GM21515 (cell line): ENCODE data around the gene WDR43.
"Not testable (repeated sequence)": the region's sequence is repeated elsewhere in the genome, so short reads cannot be mapped to it uniquely, and the experiment has no call there.

ENCODE experiments used
- ATAC-seq: cut with Tn5 transposase; IDR thresholded peaks from one replicate; pipeline ENCODE4 v1.9.1; 2021; ENCODE audit not compliant: unreplicated experiment

The WDR43 gene

DNA sequence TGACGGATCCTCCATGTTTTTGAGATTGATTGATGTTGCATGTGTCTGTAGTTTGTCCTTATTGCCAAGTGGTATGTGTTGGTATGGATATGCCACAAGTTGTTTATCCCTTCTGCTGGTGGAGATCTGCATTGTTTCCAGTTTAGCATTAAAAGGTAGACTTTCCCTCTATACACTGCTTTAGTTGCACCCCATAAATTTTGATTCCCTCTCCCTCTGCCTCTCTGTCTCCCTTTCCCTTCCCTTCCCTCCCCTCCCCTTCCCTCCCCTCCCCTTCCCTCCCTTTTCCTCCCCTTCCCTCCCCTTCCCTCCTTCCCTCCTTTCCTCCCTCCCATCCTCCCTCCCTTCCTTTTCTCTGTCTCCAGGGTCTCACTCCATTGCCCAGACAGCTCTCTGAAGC, 68.0 kb downstream of the WDR43 start:
- ATAC-seq = no peak

DNA sequence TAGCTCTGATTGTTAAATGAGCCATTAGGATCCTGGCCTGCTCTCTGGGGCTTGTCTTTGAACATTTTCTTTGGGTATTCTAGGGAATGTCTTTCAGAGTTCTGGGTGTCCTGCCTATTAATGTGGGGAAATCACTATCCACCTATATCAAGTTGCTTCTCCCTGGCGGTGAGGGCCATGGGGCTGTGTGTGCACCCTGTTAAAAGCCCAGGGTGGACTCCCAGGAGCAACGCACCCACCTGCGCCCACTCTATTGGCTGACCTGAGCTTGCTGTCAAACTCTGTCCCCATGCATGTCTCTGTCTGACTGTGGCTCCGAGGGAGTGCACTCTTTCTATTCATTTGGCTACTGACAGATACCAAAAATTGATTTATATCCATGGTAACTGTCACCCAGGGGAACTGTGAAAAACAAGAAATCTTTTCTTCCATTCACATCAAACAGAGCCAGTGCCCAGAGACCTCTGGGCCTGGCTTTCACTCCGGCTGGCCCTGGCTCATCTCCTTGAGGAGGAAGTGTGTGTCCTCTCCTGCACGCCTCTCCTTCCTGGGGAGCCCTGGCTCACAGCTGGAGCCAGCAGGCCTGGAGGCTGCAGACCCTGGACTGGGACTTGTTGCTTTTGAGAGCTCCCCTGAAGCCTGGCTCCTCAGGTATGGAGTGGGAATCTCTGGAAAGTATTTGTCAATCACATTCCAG, 76.1 kb downstream of the WDR43 start:
- no peak for ATAC-seq

DNA sequence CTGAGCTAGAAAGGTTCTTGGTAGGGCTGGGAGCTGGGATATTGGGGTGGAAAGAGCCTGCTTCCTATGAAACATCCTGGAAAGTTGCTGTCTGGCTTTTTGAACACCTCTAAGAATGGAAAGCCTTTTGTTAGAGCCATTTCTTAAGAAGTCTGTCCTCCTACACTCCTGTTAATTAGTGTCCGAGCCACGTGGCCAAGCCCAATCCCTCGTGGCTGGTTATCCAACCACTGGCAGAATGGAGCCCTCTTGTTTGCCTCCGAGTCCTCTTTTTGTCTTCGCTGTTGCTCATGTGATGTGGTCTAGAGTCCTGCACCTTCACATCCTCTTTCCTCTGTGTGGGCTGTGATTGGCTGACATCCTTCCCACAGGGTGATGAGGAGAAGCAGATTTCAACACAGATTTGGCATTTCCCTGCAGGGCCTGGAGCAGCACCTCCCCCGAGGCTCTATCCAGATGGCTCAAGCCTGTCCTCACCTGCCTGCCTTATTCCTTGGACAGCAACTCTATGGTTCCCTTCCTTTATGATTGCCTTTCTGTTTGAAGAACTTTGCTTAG, 78.4 kb downstream of the WDR43 start:
- no peak for ATAC-seq

DNA sequence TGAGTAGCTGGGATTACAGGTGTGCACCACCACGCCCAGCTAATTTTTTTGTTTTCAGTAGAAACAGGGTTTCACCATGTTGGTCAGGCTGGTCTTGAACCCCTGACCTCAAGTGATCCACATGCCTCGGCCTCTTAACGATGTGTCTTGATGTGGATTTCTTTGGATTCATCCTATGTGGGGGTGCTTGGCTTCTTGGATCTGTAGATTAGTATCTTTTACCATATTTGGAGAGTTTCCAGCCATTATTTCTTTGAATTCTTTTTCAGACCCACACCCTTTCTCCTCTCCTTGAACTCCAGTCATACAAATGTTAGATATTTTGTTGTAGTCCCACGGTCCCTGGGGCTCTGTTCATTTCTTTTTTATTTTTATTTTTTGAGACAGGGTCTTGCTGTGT, 79.8 kb downstream of the WDR43 start:
- no peak for ATAC-seq

DNA sequence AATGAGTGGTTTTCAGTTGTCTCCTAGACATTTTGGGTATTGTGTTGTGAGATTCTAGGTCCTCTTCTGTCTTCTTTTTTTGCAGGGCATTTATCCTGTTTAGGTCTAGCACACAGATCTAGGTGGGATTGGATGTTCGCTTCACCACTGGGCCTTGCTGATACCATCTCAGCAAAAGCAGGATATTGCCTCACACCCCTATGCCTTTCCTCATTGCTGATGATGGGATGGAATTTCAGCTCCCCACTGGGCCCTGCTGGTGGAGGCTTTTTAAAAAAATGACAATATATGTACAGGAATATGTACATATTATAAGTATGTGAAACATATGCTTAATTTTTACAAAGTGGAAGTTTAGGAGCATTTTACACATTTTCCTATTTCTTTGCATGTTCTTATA, 81.2 kb downstream of the WDR43 start:
- no peak for ATAC-seq

DNA sequence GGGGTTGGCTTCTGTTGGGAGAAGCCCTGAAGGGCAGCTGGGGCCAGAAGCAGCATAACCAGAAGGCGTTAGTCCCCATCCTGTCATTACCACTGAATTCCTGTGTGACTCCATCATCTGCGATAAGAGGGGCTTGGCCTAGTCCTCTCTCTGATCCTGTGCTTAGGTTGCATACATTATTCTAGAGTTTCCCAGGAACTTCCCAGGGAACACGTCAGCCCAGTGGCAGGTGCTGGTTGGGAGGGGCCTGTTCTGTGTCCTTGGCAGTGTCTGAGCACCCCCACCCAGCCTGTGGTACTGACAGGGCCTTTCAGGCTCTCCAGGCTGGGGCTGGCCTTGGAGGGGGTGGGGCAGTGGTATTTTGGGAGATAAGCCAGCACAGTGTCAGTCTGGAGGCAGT, 82.1 kb downstream of the WDR43 start:
- no peak for ATAC-seq

DNA sequence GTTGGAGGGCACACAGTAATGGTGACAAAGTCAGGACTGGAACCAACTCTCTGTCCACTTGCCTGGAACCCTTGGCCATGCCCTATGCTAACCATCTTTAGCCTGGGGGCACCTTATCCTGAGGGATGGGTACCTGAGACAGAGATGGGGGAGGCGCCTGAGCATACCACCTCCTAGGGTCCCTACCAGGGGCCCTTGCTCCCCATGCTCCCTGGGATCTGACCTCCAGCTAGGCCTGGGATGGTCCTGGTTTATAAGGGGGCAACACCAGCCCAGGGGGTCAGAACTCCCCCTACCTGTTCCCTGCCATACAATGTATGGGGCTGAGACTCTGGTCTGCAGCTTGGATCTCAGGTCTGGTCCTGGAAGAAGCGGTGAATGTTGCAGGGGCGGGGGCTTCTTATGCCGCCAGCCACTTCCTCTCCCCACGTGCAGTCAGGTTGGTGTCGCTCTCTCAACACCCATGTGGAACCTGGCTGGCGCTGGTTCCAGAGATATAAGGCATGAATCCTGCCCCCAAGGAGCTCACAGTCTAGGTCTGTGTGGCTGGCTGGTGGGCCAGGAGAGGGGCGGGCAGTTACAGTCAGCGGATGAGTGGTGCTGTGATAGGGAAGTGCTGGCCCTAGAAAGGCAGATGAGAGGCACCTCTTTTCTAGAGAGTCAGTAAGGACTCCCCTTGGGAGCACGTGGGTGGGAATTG, 82.9 kb downstream of the WDR43 start:
- no peak for ATAC-seq

DNA sequence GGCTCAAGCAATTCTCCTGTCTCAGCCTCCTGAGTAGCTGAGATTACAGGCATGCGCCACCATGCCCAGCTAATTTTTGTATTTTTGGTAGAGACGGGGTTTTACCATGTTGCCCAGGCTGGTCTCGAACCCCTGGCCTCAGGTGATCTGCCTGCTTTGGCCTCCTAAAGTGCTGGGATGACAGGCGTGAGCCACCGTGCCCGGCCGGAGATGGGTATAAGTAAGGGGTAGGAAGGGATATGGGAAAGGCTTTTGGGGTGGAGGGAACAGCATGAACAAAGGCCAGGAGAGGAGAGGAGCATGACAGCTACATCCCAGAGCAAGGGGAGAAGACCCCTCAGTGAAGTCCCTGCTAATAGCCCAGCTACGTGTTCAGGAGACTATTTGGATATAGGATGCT, 83.5 kb downstream of the WDR43 start:
- not testable (repeated sequence) for ATAC-seq

DNA sequence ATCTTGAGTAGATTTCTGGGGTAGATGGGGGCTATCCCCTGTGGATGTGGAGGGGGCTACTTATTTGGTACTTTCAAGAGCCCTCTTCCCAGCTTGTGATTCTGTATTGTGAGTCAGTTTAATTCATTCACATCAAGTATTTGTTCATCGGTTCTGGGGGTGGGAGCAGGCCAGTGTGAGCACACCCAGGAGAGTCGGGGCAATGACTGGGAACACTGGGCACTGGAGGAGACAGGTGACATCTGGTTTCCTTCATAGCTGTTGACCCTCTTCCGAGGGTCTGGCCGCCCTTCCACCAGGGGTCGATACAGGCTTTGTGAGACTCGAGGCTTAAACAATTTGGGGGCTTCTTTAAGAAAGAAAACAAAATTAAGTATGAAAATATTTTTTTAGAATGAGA, 84.1 kb downstream of the WDR43 start:
- no peak for ATAC-seq

DNA sequence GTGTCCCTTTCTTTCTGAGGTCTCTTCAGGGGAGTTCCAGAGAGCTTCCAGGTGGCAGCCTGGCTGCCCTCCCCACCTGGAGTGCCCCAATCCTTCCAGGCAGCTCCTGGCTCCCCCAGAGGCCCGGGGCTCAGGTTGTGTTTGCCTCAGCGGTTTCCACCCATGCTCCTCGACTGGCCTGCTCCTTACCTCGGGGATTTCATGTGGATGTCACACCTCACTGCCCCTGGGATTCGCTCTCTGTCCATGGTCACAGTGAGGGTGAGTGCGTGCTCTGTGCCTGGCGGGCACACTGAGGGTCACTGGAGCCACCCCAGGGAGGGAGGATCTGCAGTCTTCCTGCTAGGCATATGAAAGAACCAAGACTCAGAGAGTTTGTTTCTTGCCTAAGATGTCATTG, 84.6 kb downstream of the WDR43 start:
- ATAC-seq = no peak

DNA sequence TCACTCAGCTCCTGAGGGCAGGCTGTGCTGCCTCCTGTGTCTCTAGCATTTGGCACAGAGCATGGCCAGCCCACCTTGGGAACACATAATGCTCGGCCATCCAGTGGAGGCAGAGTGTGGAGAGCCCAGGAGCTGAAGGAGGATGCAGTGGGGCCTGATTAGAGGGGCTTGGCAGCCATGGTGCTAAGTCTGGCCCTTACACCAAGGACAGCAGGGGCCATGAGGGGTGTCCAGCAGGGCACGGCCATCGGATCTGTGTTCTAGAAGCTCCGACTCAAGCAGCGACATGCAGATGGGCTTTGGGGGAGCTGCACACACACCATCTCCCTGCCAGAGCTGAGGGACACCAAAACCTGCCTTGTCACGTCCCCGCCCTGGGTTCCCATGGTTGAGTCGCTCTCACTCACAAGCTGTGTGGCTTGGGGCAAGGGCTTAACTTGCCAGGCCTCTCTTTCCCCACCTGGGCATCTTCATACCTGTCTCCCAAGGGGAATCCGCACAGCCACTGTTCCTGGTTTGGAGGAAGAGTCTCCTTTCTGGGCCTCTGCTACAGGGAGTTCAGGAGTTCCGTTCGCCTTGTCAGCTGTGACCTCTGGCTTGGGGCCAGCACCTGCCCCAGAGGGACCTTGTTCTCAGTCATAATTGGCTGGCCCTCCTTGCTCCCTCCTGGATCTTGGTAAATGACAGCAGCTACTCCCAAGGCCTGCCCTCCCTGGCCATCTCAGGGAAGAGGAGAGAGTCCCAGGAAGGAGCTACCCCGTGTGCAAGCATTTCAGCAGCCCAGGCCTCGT, 85.3 kb downstream of the WDR43 start:
- ATAC-seq = no peak

DNA sequence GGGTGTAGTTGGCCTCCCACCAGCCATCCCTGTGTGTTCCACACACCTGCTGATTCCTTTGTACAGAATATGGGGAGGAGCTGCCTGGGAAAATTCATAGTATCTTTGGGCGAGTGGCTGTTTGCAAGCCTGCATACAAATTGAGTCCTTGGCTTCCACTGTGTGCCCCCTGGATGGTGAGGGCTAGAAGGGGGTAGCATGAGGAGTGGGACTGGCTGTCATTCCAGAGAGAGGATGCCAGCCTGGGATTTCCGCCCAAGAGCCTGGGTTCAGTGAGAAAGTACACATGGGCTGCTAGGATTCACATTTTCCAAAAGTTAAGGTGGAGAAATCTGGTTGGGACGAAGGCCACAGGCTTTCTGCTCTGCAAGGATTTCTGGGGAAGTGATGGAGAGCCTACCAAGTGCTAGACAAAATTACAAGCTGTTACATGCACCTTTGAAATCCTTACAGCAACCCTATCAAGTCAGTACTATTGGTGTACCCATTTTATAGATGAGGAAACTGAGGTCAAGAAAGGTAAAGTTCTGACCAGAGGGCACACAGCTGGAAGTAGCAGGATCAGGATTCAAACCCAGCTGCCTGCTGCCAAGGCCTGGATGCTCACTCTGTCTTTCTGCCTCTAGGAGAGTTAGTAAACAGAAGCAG, 86.0 kb downstream of the WDR43 start:
- ATAC-seq = no peak

DNA sequence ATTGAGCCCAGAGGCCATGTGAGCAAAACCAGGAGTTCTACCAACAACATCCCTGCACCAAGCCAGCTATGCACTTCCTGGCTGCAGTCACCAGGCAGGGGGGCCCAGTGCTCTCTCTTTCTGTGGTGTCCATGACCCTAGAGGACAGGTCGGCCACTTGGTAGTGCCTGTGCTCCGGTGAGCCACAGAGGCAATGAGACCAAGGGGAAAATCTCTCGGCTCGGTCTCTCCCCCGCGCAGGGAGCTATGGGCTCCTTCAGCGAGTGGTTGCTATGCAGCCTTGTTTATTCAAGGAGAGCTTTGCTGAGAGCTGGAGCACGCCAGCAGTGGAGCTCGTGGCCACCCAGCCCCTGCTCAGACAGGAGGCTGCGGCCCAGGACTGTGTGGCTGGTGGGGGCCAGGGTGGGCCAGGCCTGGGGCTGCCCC, 86.6 kb downstream of the WDR43 start, which contains the start of gene TOGARAM2:
TOGARAM2 (plus strand) TSS at position 283 of the 426 bp plus-strand sequence. CDS start 13,537 bp downstream, outside the sequence.
- no peak for ATAC-seq

DNA sequence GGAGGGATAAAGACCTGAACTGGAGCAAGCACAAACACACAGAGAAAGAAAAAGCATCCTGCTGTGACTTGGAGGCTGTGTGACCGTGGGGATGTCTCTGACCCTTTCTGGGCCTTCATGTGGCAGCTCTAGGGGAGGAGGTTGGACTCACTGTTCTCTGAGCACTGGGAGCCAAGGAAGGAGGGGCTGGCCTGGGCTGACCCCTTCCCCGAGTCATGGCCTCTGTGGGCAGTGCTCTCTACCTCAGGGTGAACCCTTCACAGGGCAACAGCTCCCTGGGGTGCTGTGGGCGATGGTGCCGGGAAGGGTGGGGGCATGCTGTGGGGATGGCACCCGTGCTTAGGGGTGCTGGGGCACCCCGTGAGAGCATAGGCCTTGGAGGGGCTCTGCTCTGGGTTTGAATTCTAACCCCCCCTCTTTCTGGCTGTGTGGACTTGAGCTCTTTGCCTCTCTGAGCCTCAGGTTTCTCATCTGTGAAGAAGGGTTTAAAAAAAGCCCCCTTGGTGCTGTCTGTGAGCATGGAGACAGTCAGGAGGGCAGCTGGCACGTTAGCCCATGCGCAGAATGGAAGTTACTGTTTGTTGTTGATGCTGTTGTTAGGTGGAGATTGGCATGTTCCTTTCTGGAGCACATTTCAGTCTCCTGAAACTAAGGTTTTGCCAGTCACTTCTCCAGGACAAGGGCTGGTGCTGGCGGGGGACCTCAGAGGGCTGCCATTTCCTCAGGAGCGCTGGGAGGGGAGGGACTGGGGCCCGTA, 87.3 kb downstream of the WDR43 start:
- ATAC-seq = no peak

DNA sequence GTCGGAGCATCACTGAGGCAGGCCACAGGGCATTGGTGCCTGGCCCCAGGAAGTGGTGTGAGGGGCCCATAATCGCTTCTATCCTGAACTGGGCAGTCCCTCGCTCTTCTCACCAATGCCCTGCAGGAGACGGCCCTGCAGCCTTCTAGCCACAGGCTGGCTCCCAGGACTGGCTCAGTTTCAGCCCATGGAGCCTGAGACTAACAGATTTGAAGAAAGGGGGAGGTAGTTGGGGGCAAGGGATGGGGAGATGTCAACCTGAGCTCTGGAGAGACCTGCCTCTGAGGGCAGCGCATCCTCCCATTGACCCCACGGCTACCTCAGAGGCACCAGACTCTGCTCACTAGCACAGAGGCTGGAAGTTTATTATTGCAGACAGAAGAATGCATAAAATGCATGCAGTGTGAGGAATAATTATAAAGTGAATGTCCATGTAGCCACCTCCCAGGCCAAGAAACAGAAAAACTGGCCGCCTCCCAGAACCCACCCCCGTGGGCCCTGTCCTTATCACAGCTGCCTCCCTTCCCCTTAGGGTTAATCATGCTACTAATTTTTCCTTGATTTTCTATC, 88.0 kb downstream of the WDR43 start:
- ATAC-seq = no peak

DNA sequence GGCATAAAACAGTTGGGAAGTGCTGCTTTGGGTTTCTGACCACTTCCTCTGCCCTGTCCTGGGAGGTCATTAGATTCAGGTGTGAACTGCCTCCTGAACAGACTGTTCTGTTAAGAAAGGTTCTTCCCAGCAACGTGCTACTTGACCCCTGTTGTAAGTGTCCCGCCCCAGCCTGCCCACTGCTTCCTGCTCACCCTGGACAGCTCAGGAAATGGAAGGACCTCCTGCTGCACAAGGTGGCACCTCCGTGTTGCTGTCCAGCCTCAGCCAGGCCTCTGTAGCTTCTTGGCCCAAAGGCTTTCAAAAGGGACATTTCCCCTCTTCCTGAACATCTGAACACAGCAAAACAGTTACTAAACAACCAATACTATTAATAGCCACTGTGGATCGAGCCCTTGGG, 92.0 kb downstream of the WDR43 start:
- ATAC-seq = no peak

DNA sequence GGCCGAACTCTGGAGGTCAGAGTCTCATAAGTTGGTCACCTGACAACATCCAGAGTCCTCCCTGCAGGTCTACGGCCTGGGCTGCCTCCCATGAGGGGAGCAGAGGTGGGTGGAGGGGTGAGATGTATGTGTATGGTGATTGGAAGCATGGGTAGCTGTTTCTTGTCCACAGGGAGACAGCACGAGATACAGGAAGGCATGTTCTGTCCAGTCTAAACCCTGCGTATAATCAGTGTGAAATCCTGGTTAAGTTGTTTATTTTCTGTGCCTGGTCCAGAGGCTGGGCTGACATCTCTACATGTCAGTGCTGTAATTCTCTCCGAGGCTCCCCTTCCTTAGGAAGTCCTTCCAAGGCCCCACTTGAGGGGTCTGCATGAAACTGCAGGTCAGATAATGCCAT, 95.5 kb downstream of the WDR43 start:
- no peak for ATAC-seq

DNA sequence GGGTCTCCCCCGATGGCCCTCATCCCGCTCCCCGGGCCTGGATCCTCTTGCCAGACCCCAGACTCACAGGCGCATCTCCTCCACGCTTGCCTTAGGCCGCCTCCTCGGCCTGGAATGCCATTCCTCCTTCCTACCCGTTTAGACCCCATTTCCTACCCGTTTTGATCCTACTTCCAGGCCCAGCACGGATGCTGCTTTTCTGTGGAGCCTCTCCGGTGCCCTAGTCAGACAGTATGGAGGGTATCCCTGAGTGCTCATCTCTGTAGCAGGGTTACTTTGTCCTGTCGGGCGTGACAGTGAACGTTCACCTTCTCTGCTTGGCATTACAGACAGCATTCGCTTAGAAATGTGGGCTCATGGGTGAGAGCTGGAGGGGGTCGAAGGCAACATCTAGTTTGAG, 96.0 kb downstream of the WDR43 start:
- ATAC-seq = no peak

DNA sequence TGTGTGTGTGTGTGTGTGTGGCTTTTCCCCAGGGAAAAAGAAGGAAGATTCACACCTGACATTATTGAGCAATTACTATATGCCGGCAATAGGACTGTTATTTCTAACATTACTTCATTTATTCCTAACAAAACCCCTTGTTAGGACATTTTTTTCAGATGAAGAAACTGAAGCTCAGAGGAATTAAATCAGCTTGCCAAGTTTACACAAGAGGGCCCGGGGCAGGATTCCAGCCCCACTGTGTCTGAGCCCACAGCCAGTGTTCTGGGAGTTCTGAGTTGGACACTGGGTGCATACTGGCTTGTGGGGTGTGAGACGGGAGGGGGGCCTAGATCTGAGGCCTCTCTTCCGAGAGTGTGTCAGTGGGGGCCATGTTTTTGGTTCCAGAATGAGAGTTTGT, 96.6 kb downstream of the WDR43 start:
- no peak for ATAC-seq

DNA sequence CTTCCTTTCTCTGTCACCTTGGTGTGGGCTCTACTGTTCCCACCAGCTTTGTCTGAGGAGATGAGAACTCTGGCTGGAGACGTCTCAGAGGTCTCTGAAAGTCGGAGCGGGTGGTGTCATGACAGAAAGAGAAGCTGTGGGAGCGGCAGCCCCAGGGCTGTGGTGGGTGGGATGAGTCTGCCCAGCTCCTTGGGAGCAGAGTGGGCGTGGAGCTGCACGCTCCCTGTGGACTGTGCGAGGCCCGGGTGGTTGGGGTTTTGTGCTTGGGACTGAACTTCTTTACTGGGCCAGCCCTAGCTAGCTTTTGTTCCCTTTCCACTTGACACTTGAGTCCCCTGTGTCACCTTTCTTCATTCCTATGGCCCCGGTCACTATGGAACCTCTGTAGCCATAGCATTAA, 97.0 kb downstream of the WDR43 start:
- no peak for ATAC-seq
